B cell (primary cell): ENCODE measurements around the gene IPCEF1. TPM values are rescaled to one million over a fixed set of nuclear protein-coding genes. Genes with fewer than 3 reads are reported as not detected.

Experiments
- ATAC-seq: fragments of 200-7000 bp; cut with Tn5 transposase; one replicate; pipeline ENCODE4 v1.10.0; 2021; ENCODE audit warnings: low read depth, mild to moderate bottlenecking, moderate number of reproducible peaks, moderate library complexity
- CTCF ChIA-PET: fragments of 350-600 bp; sonication (Branson Sonifier 250); formaldehyde crosslinking; loops from one replicate; lab custom pipeline; 2021; ENCODE audit warnings: antibody characterized with exemption, inconsistent platforms; lab: Charles Lee
- POLR2A ChIA-PET: fragments of 350-600 bp; sonication (Branson Sonifier 250); formaldehyde crosslinking; loops from one replicate; lab custom pipeline; 2021; ENCODE audit warnings: antibody characterized with exemption; lab: Charles Lee
- DNase-seq: peaks from one replicate; pipeline ENCODE4 v3.0.0; 2013
- H2AFZ ChIP-seq: 2 replicates; pipeline ENCODE4 v1.6.1; 2012; ENCODE audit warnings: mild to moderate bottlenecking, low read depth, low read length; ENCODE audit not compliant: insufficient read depth, poor library complexity, severe bottlenecking
- H3K27ac ChIP-seq, 2 donors: 1 replicate in 1 of 2; 2 replicates in 1 of 2; pipeline ENCODE4 v1.5.1; 2012 to 2013; ENCODE audit warnings: low read length in 2 of 2, mild to moderate bottlenecking in 2 of 2, moderate library complexity in 1 of 2
- H3K27me3 ChIP-seq, 4 experiments: fragments of 200-600 bp in 1 of 4; sonication (generic) in 1 of 4; replicated peaks in 1 of 4; 1 replicate in 2 of 4; 2 replicates in 2 of 4; pipeline versions ENCODE4 v1.6.1 to v1.7.0; 2013 to 2016; ENCODE audit warnings: low read length in 3 of 4, mild to moderate bottlenecking in 2 of 4, mixed read lengths in 1 of 4, moderate library complexity in 1 of 4; ENCODE audit not compliant: insufficient read depth in 4 of 4, control insufficient read depth in 3 of 4; ENCODE audit errors: control extremely low read depth in 1 of 4
- H3K36me3 ChIP-seq, 2 experiments: replicated peaks in 1 of 2; 1 replicate in 1 of 2; 2 replicates in 1 of 2; pipeline versions ENCODE4 v1.6.1 to v1.7.1; 2013; ENCODE audit warnings: low read length in 1 of 2; ENCODE audit not compliant: insufficient read depth in 2 of 2, control insufficient read depth in 1 of 2; ENCODE audit errors: control extremely low read depth in 1 of 2, extremely low read depth in 1 of 2
- H3K4me1 ChIP-seq, 2 donors: fragments of 200-600 bp in 1 of 2; sonication (generic) in 1 of 2; 1 replicate in 1 of 2; 2 replicates in 1 of 2; pipeline versions ENCODE4 v1.5.1 to v1.6.1; 2013 to 2017; ENCODE audit warnings: low read length in 2 of 2; ENCODE audit not compliant: control insufficient read depth in 2 of 2, insufficient read depth in 2 of 2
- H3K4me2 ChIP-seq: replicated peaks from 2 replicates; pipeline ENCODE3; 2012; ENCODE audit warnings: mild to moderate bottlenecking, low read depth, low read length; ENCODE audit not compliant: poor library complexity, severe bottlenecking
- H3K4me3 ChIP-seq, 5 experiments: fragments of 200-600 bp in 1 of 5; sonication (generic) in 1 of 5; 1 replicate in 3 of 5; 2 replicates in 2 of 5; pipeline versions ENCODE4 v1.5.1 to v1.7.0; 2011 to 2016; ENCODE audit warnings: low read length in 4 of 5, mild to moderate bottlenecking in 4 of 5, low read depth in 2 of 5, control low read depth in 1 of 5, moderate library complexity in 1 of 5; ENCODE audit not compliant: insufficient read depth in 1 of 5; ENCODE audit errors: control extremely low read depth in 1 of 5, extremely low read depth in 1 of 5
- H3K79me2 ChIP-seq: fragments of 200-600 bp; sonication (generic); one replicate; pipeline ENCODE4 v1.6.0; 2016; ENCODE audit warnings: low read length; ENCODE audit not compliant: control insufficient read depth, insufficient read depth
- H3K9ac ChIP-seq: fragments of 200-600 bp; sonication (generic); 2 replicates; pipeline ENCODE4 v1.6.1; 2017; ENCODE audit warnings: mild to moderate bottlenecking, low read length, moderate library complexity
- H3K9me3 ChIP-seq, 3 donors: one replicate each; pipeline versions ENCODE4 v1.6.1 to v1.7.1; 2013; ENCODE audit warnings: low read length in 2 of 3; ENCODE audit not compliant: control insufficient read depth in 2 of 3, insufficient read depth in 1 of 3; ENCODE audit errors: control extremely low read depth in 1 of 3
- H4K20me1 ChIP-seq: 2 replicates; pipeline ENCODE4 v1.6.0; 2012; ENCODE audit warnings: mild to moderate bottlenecking, low read length; ENCODE audit not compliant: insufficient read depth, control insufficient read depth, poor library complexity, severe bottlenecking
- H3K27ac Mint-ChIP-seq: one replicate; pipeline ENCODE4 v1.8.0; 2021; ENCODE audit warnings: mixed read lengths
- H3K27me3 Mint-ChIP-seq: one replicate; pipeline ENCODE4 v1.8.0; 2021; ENCODE audit warnings: mixed read lengths
- H3K4me1 Mint-ChIP-seq: one replicate; pipeline ENCODE4 v1.8.0; 2021; ENCODE audit warnings: mixed read lengths
- H3K4me3 Mint-ChIP-seq: one replicate; pipeline ENCODE4 v1.8.0; 2021; ENCODE audit warnings: mixed read lengths
- H3K9me3 Mint-ChIP-seq: one replicate; pipeline ENCODE4 v1.8.0; 2022; ENCODE audit warnings: mixed read lengths; ENCODE audit not compliant: insufficient read depth
- CTCF ChIP-seq: fragments of 200-600 bp; IDR thresholded peaks from one replicate; pipeline ENCODE4 v1.8.0; 2022; ENCODE audit warnings: antibody characterized with exemption, mild to moderate bottlenecking
- EZH2 ChIP-seq: IDR thresholded peaks from 2 replicates; pipeline ENCODE4 v1.6.1; 2012; ENCODE audit warnings: borderline replicate concordance, low read depth, mild to moderate bottlenecking, moderate library complexity, low read length; ENCODE audit not compliant: insufficient read depth, poor library complexity, severe bottlenecking
- WGBS: methylation state at CpG from one replicate; pipeline ENCODE4 v1.1.5; 2013; ENCODE audit warnings: missing lambda C conversion rate; ENCODE audit not compliant: insufficient coverage; 5-methylcytosine and 5-hydroxymethylcytosine counted together
- intact Hi-C: fragments of 100-400 bp; cut with micrococcal nuclease; formaldehyde crosslinking; loops from one replicate; pipeline ENCODE4 v1.10.0; 2022
- polyA plus RNA-seq: library from polyadenylated mRNA; depleted of rRNA; stranded (reverse); fragments of >200 nt; gene quantifications from 2 replicates; pipeline ENCODE4 v1.2.3, GENCODE V29; 2012
- total RNA-seq, 2 donors: library from RNA; stranded (reverse); fragments of 120-200 nt in 1 of 2; gene quantifications; 1 replicate in 1 of 2; 2 replicates in 1 of 2; pipeline versions ENCODE4 v1.2.3 to v1.2.4, GENCODE V29; 2013 to 2022

IPCEF1 gene
- total and polyA plus RNA-seq, 2 donors (not counting 1 experiment from before 2014, with no cell fraction given) = 0.22 to 0.94 TPM

DNA sequence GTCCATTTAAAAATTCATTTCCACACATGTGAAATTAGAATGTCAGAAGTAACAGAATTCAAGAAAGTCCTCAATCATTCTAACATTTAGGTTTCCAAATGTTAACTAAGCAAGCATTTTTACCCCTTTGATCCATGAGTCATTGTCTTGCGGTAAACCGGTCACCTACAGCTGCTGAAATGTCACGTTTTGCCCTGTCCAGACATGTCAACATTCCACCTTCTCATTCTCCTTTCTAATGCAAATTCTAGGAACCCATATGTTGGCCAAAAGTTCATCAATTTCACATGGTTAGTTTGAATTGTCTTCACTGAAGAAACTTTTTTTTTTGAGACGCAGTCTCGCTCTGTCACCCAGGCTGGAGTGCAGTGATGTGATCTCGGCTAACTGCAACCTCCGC is 117.2 kb downstream of the IPCEF1 start:
- H3K36me3 ChIP-seq = no peaks in the 10 kb centered on the region
- intact Hi-C loops = no loop called here
- H2AFZ ChIP-seq = no peak overlapping the region
- H4K20me1 ChIP-seq = no peaks in the 10 kb centered on the region
- H3K27me3 ChIP-seq = no peaks in the 10 kb centered on the region
- no peaks in the 10 kb centered on the region for H3K4me1 ChIP-seq
- no peak overlapping the region for H3K4me2 ChIP-seq
- H3K9me3 ChIP-seq = no peaks in the 10 kb centered on the region
- H3K9ac ChIP-seq = no peak overlapping the region
- peaks cover under 1% of the 10 kb centered on the region for H3K4me1 Mint-ChIP-seq
- no peak for TF ChIP-seq CTCF
- no peak for TF ChIP-seq EZH2
- H3K4me3 Mint-ChIP-seq = no peak overlapping the region
- ATAC-seq (no peak), DNase-seq (no peak)
- no peaks in the 10 kb centered on the region for H3K79me2 ChIP-seq
- WGBS = 100% methylated on average over 3 of the region's 7 CpGs
- H3K27me3 Mint-ChIP-seq = no peaks in the 10 kb centered on the region
- H3K27ac Mint-ChIP-seq = no peak overlapping the region
- no peak overlapping the region for H3K27ac ChIP-seq
- POLR2A ChIA-PET = no interaction called here
- H3K9me3 Mint-ChIP-seq = no peaks in the 10 kb centered on the region
- CTCF ChIA-PET = no interaction called here
- H3K4me3 ChIP-seq = no peak overlapping the region

GRCh38 chr6:154238831-154239230 is 117.8 kb downstream of the IPCEF1 start:
- ATAC-seq (no peak), DNase-seq (no peak)
- ChIA-PET CTCF (no interaction called here), POLR2A (no interaction called here)
- H3K27me3 ChIP-seq = no peaks in the 10 kb centered on the region
- H3K9me3 ChIP-seq = no peaks in the 10 kb centered on the region
- no peak overlapping the region for H2AFZ ChIP-seq
- WGBS = 100% methylated on average over 1 of the region's 2 CpGs
- no peak for TF ChIP-seq CTCF
- no peak for TF ChIP-seq EZH2
- Mint-ChIP-seq H3K4me1 (peaks cover 6% of the 10 kb centered on the region), H3K27me3 (no peaks in the 10 kb centered on the region), H3K9me3 (no peaks in the 10 kb centered on the region), H3K4me3 (no peak overlapping the region), H3K27ac (no peak overlapping the region)
- no peaks in the 10 kb centered on the region for H4K20me1 ChIP-seq
- H3K27ac ChIP-seq = no peak overlapping the region
- H3K4me1 ChIP-seq = peaks cover 0 to 5% of the 10 kb centered on the region in 2 donors
- H3K4me2 ChIP-seq = no peak overlapping the region
- no peak overlapping the region for H3K4me3 ChIP-seq
- no peaks in the 10 kb centered on the region for H3K79me2 ChIP-seq
- no peaks in the 10 kb centered on the region for H3K36me3 ChIP-seq
- intact Hi-C loops = no loop called here
- H3K9ac ChIP-seq = no peak overlapping the region
